NT2/D1 (cell line): ENCODE results near the gene OOSP1.
"Not testable (repeated sequence)": the region's sequence is repeated elsewhere in the genome, so short reads cannot be mapped to it uniquely, and the experiment has no call there.

Experiments
- DNase-seq: peaks from one replicate; pipeline ENCODE4 v3.0.0-alpha.2; 2011; ENCODE audit warnings: low read depth, low spot score
- H3K27me3 ChIP-seq: 2 replicates; pipeline ENCODE4 v1.6.0; 2011; ENCODE audit warnings: mild to moderate bottlenecking; ENCODE audit not compliant: insufficient read length, insufficient read depth
- H3K36me3 ChIP-seq: 2 replicates; pipeline ENCODE4 v1.6.1; 2011; ENCODE audit warnings: mild to moderate bottlenecking, low read length, mixed read lengths; ENCODE audit not compliant: insufficient read depth, insufficient read length
- H3K4me1 ChIP-seq: 2 replicates; pipeline ENCODE4 v1.5.1; 2011; ENCODE audit not compliant: insufficient read depth, insufficient read length
- H3K4me3 ChIP-seq: 2 replicates; pipeline ENCODE4 v1.5.1; 2011; ENCODE audit warnings: low read depth; ENCODE audit not compliant: insufficient read length
- H3K9ac ChIP-seq: 2 replicates; pipeline ENCODE4 v1.6.0; 2011; ENCODE audit warnings: low read depth; ENCODE audit not compliant: insufficient read length
- H3K9me3 ChIP-seq: 2 replicates; pipeline ENCODE4 v1.5.1; 2011; ENCODE audit warnings: mild to moderate bottlenecking, low read length; ENCODE audit not compliant: insufficient read depth
- SUZ12 ChIP-seq: IDR thresholded peaks from 2 replicates; pipeline ENCODE4 v1.6.1; 2011; ENCODE audit not compliant: insufficient read length, insufficient read depth; ENCODE audit errors: extremely low read depth
- YY1 ChIP-seq: IDR thresholded peaks from 2 replicates; pipeline ENCODE4 v1.6.1; 2011; ENCODE audit not compliant: insufficient read length, insufficient read depth
- ZNF274 ChIP-seq: IDR thresholded peaks from 2 replicates; pipeline ENCODE4 v1.6.1; 2011; ENCODE audit warnings: mild to moderate bottlenecking, low read depth, low read length

The OOSP1 gene

GRCh38 chr11:59901306-59901705 is 36.9 kb upstream of the OOSP1 start:
- no peak for DNase-seq
- H3K4me3 ChIP-seq, result no peak overlapping the region

GRCh38 chr11:59903569-59903968 is 34.7 kb upstream of the OOSP1 start:
- H3K27me3 ChIP-seq, H3K9ac ChIP-seq, H3K4me1 ChIP-seq, H3K4me3 ChIP-seq, DNase-seq, H3K9me3 ChIP-seq, H3K36me3 ChIP-seq: not testable (repeated sequence)

More at GRCh38 chr11:59901306-59901705, 36.9 kb upstream of the OOSP1 start:
- Histone ChIP-seq H3K27me3 (no peaks in the 10 kb centered on the region), H3K4me1 (no peaks in the 10 kb centered on the region), H3K9ac (no peak overlapping the region), H3K36me3 (no peaks in the 10 kb centered on the region), H3K9me3 (no peaks in the 10 kb centered on the region)
- no peak for TF ChIP-seq SUZ12
- TF ChIP-seq ZNF274, result no peak
- no peak for TF ChIP-seq YY1

- no peak for DNase-seq
- Histone ChIP-seq H3K4me3 (no peak overlapping the region), H3K36me3 (no peaks in the 10 kb centered on the region), H3K27me3 (no peaks in the 10 kb centered on the region), H3K4me1 (no peaks in the 10 kb centered on the region), H3K9ac (no peak overlapping the region), H3K9me3 (peaks cover 28% of the 10 kb centered on the region)
- TF ChIP-seq ZNF274, result no peak
- no peak for TF ChIP-seq SUZ12
- TF ChIP-seq YY1, result no peak
These were observed 19.8 kb upstream of the OOSP1 start for GRCh38 chr11:59918480-59918879.

GRCh38 chr11:59918987-59919589 is 19.1 kb upstream of the OOSP1 start:
- H3K9me3 ChIP-seq, result peaks cover 34% of the 10 kb centered on the region
- no peaks in the 10 kb centered on the region for H3K27me3 ChIP-seq
- H3K4me3 ChIP-seq, result no peak overlapping the region
- H3K9ac ChIP-seq, result no peak overlapping the region
- TF ChIP-seq ZNF274, result no peak
- no peak for TF ChIP-seq SUZ12
- no peak for TF ChIP-seq YY1
- H3K4me1 ChIP-seq, result no peaks in the 10 kb centered on the region
- DNase-seq, result peak; percentile 46
- H3K36me3 ChIP-seq, result no peaks in the 10 kb centered on the region

GRCh38 chr11:59923813-59924212 is 14.4 kb upstream of the OOSP1 start:
- no peaks in the 10 kb centered on the region for H3K4me1 ChIP-seq
- DNase-seq, result no peak
- H3K27me3 ChIP-seq, result no peaks in the 10 kb centered on the region
- peaks cover 50% of the 10 kb centered on the region for H3K9me3 ChIP-seq
- no peak overlapping the region for H3K9ac ChIP-seq
- TF ChIP-seq ZNF274, result no peak
- TF ChIP-seq YY1, result no peak
- no peak for TF ChIP-seq SUZ12
- H3K4me3 ChIP-seq, result no peak overlapping the region
- H3K36me3 ChIP-seq, result no peaks in the 10 kb centered on the region

- no peaks in the 10 kb centered on the region for H3K4me1 ChIP-seq
- no peaks in the 10 kb centered on the region for H3K36me3 ChIP-seq
- H3K9me3 ChIP-seq, result peaks cover 43% of the 10 kb centered on the region
- TF ChIP-seq YY1, result no peak
- TF ChIP-seq ZNF274, result no peak
- H3K9ac ChIP-seq, result no peak overlapping the region
- H3K4me3 ChIP-seq, result no peak overlapping the region
- no peak for DNase-seq
- no peaks in the 10 kb centered on the region for H3K27me3 ChIP-seq
These were observed 6.5 kb upstream of the OOSP1 start for GRCh38 chr11:59931688-59932087.

- no peaks in the 10 kb centered on the region for H3K36me3 ChIP-seq
- H3K9ac ChIP-seq, result no peak overlapping the region
- peaks cover 5% of the 10 kb centered on the region for H3K9me3 ChIP-seq
- no peaks in the 10 kb centered on the region for H3K4me1 ChIP-seq
- DNase-seq, result no peak
- TF ChIP-seq YY1, result no peak
- TF ChIP-seq SUZ12, result no peak
- TF ChIP-seq ZNF274, result no peak
- H3K27me3 ChIP-seq, result no peaks in the 10 kb centered on the region
- H3K4me3 ChIP-seq, result no peak overlapping the region
These were observed 486 bp downstream of the OOSP1 start for GRCh38 chr11:59938718-59939117.

GRCh38 chr11:59939482-59939881 is 1.2 kb downstream of the OOSP1 start:
- H3K27me3 ChIP-seq, result no peaks in the 10 kb centered on the region
- H3K36me3 ChIP-seq, result no peaks in the 10 kb centered on the region
- peaks cover 13% of the 10 kb centered on the region for H3K9me3 ChIP-seq
- TF ChIP-seq YY1, result no peak
- TF ChIP-seq ZNF274, result no peak
- TF ChIP-seq SUZ12, result no peak
- no peak overlapping the region for H3K9ac ChIP-seq
- DNase-seq, result no peak
- H3K4me3 ChIP-seq, result no peak overlapping the region
- no peaks in the 10 kb centered on the region for H3K4me1 ChIP-seq
